ENCODE data around the gene RAPGEF4. TPM values are rescaled to one million over a fixed set of nuclear protein-coding genes. Genes with fewer than 3 reads are reported as not detected.

Gene RAPGEF4
- total and polyA plus RNA-seq, 9 of the 15 experiments (the other 6 are each of a cell fraction or from before 2014, with no cell fraction given), result 0.04 to 0.33 (median 0.13) TPM; not detected in 6

- TF ChIP-seq CTBP1 (IDR thresholded peaks at IDR 0.05; ENCODE audit: borderline replicate concordance) (0 out of 2 replicates have a peak, but pooled peaks have one; percentile 24), HMGN3 (IDR thresholded peaks at IDR 0.05; ENCODE audit: borderline replicate concordance, extremely low read depth, insufficient read length, low read depth, low read length) (no peak), HBP1 (CRISPR knock-in tag; IDR thresholded peaks at IDR 0.05) (no peak), ZNF589 (CRISPR knock-in tag; IDR thresholded peaks at IDR 0.05; ENCODE audit: low read depth) (no peak; the same call in 1 of the 2 replicates), HDAC8 (tag; IDR thresholded peaks at IDR 0.05) (peak; percentile 59; the same call in 1 of the 2 replicates), RUNX1 (IDR thresholded peaks at IDR 0.05; ENCODE audit: low read depth) (no peak), ZNF431 (CRISPR knock-in tag; IDR thresholded peaks at IDR 0.05) (no peak), SMAD4 (CRISPR knock-in tag; conservative IDR thresholded peaks at IDR 0.05) (0 out of 2 replicates have a peak, but pooled peaks have one; percentile 15), ZBTB7A (IDR thresholded peaks at IDR 0.05; ENCODE audit: borderline replicate concordance, control insufficient read depth, low read depth, low read length) (no peak), RAD51 (IDR thresholded peaks at IDR 0.05; ENCODE audit: borderline replicate concordance, low read depth) (no peak), TAF1 (IDR thresholded peaks at IDR 0.05; ENCODE audit: control insufficient read depth, extremely low read depth, insufficient read depth, low read length, severe bottlenecking) (peak; percentile 35), HOXB6 (CRISPR knock-in tag; IDR thresholded peaks at IDR 0.05; ENCODE audit: borderline replicate concordance) (no peak), GATAD2A (IDR thresholded peaks at IDR 0.05) (peak; percentile 33; the same call in 1 of the 2 replicates), FOXA3 (CRISPR knock-in tag; conservative IDR thresholded peaks at IDR 0.05 in 1 of 2, IDR thresholded peaks at IDR 0.05 in 1 of 2) (peak in 1 of 2 experiments; percentile 63; a peak in 1 of 4 replicates), MNT (conservative IDR thresholded peaks at IDR 0.05) (peak; percentile 38 to 48), ZNF121 (CRISPR knock-in tag; conservative IDR thresholded peaks at IDR 0.05) (no peak), CEBPG (CRISPR knock-in tag; IDR thresholded peaks at IDR 0.05) (no peak), CEBPG (tag; conservative IDR thresholded peaks at IDR 0.05 in 1 of 2, IDR thresholded peaks at IDR 0.05 in 1 of 2) (0 out of 4 replicates have a peak, but pooled peaks of 1 of the 2 experiments have one; percentile 7), ATF1 (CRISPR knock-in tag; IDR thresholded peaks at IDR 0.05) (no peak), ATF1 (tag; IDR thresholded peaks at IDR 0.05) (peak; percentile 45; the same call in 1 of the 2 replicates)
- TF ChIP-seq, protein P1, sequence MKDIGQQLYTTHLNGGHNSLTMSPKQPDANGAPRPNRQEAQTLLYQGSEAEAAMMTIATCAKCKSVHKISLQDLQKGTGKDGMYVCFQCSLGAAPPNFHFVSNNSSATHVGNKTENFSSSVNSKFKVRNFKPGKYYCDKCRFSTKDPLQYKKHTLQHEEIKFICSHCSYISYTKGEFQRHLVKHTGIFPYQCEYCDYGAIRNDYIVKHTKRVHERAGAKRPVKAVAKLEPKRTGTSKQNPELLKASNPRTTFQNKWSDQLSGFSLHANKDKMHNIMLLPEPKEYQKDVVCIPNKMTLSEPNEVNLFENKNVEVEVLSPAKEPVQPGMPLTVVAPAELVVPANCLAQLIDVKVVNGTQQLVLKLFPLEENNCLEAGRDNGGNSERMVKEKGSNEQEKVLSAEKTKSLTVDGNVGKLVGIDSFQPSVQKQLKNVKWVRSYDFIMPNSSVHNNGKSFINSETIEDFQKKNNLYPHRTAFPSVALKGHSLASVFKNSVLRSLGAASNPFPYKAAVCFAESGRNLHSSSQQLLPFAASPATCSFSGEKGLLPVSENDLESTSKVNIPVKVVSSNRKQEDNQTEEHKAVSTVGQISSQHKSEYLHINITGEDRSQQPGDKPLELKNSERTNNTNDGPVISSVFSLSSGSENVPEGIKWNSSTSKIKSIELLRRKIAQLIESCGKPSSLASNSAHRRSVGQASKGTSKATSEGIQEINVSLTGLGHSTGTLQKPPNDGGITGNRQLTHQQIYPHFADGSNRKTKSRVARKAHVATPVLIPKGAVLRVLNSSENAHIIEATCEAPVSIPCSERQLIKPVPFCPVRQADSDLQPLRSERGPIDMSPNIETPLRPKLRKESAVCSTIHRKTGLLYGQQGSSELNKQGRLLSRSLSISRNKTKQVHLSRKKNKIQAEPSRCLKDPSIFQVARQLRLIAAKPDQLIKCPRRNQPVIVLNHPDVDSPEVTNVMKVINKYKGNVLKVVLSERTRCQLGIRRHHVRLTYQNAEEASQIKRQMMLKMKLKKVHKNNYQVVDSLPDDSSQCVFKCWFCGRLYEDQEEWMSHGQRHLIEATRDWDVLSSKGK (CRISPR knock-in tag; IDR thresholded peaks at IDR 0.05), result no peak
These were observed 354.7 kb downstream of the RAPGEF4 start (continued) for GRCh38 chr2:173090276-173090877.

Measured in K562 (cell line).